NAMALWA (cell line): Measurements from ENCODE around the gene KHDC3L.
"Not testable (repeated sequence)": the region's sequence is repeated elsewhere in the genome, so short reads cannot be mapped to it uniquely, and the experiment has no call there.

Experiments
- DNase-seq: peaks from one replicate; pipeline ENCODE4 v3.0.0-alpha.2; 2015; ENCODE audit warnings: low spot score

KHDC3L gene

DNA sequence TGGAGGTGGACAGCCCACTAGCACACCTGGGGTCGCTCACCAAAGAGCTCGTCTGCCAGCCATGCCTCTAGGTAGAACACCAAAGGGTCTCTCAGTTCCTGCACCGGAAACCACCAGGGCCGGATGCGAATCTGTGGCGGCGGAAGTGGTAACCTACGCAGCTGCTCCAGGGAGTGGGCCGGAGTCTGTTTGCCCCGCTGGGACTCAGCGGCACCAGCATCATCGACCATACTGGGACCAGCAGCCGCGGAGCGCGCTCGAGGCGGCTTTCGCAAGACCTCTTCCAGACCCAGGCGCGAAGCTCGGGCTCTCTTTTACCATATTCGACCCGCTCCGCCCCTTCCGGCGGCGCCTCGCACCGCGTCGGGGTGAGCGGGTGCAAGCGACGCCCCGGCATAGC is 7.1 kb downstream of the KHDC3L start, which contains the start of gene OOEP:
OOEP (minus strand) TSS at position 335 of the 400 bp plus-strand sequence; CDS start at position 230, 105 bp downstream.
- DNase-seq = no peak

DNA sequence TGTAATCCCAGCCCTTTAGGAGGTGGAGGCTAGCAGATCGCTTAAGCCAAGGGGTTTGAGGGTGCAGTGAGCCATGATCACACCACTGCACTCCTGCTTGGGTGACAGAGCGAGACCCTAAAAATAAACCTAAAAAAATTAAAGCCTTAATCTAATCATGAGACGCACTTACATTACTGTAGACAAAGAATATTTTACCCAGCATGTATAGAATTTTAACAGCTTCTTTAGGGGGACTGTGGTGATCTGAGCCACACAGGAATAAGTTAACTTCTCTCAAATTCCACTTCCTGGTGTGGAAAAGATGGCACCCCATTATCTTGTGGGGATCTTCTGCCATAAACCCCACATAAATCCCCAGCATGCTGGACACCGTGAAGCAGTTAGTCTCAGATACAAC is 9.5 kb downstream of the KHDC3L start:
- no peak for DNase-seq

DNA sequence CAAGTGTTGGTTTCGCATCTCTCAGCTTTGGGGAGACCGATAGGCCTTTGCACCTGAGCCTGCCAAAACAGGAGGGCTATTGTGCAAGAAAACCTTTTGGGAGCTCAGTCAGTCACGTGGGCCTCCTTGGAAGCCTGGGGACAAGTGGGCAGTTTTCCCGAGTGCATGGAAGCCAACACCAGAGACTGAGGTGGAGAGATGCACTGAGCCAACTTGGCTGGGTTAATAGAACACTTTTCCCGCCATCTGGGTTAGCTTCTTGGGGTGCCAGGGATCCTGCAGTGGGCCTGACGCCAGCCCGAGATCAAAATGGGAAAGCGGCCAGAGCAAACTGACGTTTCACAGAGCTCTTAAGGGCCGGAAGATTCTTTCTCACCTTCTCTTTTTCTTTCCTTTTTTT is 10.1 kb downstream of the KHDC3L start:
- no peak for DNase-seq

DNA sequence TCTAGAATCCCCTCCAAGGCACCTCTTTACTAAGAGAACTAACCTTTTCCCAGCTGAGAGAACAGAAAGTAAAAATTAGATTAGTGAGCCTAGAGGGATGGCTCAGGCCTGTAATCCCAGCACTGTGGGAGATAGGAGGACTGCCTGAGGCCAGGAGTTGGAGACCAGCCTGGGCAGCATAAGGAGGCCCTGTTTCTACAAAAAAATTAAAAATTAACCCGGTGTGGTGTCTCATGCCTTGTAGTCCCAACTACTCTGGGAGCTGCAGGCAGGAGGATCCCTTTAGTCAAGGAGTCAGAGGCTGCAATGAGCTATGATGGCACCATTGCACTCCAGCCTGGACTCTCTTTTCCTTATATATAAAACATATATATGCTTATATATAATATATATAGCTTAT is 12.8 kb downstream of the KHDC3L start:
- no peak for DNase-seq

DNA sequence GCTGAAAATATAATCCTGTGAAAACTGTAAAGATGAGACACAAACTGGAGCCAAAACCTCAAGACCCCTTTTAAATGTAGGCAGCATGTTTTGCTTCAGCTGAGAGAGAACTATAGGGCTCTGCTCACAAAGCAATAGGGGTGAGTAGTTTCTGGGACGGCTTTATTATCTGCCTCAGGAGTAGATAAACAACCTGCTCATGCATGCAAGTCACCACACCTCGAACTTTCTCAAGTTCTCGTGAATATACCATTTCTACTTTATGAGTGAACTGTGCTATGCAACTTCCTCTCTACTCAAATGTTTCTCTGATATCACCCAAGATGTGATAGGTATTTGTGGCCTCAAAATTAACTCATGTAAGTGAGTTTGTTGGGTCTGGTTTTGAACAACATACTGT is 14.8 kb downstream of the KHDC3L start:
- DNase-seq = no peak

DNA sequence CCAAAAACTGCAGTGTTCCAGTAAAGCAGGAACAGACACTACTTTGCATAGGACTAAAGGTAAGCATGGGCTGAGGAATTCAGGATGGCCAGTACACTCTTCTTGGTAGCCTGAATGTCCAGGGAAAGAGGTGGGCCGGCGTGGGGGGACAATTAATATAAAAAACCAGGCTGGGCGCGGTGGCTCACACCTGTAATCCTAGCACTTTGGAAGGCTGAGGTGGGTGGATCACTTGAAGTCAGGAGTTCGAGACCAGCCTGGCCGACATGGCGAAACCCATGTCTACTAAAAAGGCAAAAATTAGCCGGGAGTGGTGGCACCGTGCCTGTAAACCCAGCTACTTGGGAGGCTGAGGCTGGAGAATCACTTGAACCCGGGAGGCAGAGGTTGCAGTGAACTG is 19.1 kb downstream of the KHDC3L start:
- DNase-seq = not testable (repeated sequence)

DNA sequence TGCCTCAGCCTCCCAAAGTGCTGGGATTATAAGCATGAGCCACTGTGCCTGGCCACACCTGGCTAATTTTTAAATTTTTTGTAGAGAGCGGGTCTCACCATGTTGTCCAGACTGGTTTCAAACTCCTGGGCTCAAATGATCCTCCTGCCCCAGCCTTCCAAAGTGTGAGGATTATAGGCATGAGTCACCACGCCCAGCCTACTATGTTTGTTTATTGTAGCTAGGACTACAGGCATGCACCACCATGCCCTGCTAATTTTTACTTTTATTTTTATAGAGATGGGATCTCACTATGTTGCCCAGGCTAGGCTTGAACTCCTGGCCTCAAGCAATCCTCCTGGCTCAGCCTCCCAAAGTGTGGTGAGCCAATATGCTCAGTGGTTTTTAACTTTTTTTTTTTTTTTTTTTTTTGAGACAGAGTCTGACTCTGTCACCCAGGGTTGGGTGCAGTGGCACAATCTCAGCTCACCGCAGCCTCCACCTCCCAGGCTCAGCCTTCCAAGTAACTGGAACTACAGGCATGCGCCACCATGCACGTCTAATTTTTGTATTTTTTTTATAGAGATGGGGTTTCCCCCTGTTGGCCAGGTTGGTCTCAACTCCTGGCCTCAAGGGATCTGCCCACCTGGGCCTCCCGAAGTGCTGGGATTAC is 20.1 kb downstream of the KHDC3L start:
- DNase-seq = no peak

DNA sequence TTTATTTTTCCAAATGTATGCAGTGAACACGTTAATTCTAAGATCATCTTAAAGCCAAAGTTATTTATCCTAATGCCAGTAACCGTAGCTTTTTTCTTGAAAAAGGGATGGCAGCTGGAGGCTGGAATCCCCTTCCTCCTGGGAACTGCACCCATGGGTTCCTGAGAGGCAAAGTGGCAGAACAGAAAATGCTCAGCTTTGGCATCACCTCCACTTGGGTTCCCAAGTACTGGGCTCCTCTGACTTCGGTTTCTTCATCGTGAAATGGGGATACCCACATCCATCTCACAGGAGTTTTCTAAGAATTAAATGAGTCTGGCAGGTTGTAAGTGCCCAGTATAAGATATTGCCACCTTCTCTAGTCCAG is 26.0 kb downstream of the KHDC3L start:
- no peak for DNase-seq

DNA sequence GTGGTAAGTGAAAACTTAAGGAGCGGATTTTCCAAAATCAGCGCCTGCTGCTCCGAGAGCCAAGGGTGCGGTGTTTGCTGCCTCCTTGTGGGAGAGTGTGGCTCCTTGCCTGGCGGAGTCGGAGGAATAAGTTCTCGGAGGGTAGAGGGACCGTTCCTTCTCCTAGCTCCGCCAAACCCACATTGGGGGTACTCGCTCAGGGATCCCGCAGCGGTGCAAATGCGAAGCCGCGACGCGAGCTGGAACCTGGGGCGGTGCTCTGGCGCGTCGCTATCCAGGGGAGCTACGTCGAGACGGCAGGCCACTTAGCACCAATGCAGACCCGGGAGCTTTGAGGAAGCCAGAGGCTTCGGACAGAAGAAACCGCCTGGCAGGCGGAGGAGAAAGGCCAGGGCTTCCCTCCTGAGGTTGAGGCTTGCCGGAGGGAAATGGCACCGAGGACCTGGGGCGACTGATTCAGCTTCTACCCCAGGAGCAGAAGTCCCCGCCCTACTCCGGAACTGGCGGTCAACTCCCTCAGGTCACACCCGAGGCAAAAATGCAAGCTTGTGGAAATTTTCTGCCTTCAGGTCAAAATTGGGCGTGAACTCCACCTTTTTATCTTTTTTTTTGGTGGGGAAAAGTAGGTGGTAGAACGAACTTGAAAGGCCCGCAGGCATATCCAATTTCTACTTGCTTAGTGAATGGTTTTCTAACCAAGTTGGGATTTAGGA is 26.5 kb downstream of the KHDC3L start:
- DNase-seq = no peak

DNA sequence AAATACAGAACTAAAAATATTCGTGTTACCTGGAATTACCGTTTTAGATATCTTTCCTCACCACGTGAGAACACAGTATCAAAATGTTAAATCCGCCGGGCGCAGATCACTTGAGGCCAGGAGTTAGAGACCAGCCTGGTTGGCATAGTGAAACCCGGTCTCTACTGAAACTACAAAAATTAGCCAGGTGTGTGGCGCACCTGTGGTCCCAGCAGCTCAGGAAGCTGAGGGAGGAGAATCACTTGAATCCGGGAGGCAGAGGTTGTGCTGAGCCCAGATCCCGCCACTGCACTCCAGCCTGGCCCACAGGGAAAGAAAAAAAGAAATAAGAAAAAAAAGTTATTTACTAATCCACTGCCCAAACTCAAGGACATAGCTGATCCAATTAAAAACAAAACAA is 27.4 kb downstream of the KHDC3L start:
- no peak for DNase-seq

DNA sequence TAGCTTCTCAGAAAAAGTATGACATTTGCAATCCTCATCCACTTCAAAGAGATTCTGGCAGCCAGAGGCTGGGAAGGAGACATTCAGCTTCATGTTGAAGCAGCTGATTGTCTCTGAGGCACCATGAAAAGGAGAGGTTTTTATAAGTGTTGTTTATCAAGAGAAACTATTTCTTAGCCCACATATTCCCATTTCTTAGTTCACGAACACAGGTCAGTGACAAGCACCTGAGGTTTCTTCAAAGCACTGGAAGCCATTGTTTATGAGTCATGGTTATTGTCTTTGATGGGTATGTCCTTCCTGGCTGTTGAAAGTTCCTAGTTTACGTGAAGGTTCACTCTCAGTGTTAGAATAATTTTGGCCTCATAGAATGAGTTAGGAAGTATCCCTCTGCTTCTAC is 29.2 kb downstream of the KHDC3L start:
- DNase-seq = no peak

DNA sequence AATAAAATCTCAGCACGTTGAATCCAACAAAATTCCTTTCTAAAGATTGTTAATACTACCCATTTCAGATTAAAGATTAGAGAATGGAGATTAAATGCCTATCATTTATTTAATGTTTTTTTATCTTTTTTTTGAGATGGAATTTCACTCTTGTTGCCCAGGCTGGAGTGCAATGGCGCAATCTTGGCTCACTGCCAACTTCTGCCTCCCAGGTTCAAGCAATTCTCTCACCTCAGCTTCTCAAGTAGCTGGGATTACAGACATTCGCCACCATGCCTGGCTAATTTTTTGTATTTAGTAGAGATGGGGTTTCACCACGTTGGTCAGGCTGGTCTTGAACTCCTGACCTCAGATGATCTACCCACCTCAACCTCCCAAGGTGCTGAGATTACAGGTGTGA is 29.7 kb downstream of the KHDC3L start:
- not testable (repeated sequence) for DNase-seq

DNA sequence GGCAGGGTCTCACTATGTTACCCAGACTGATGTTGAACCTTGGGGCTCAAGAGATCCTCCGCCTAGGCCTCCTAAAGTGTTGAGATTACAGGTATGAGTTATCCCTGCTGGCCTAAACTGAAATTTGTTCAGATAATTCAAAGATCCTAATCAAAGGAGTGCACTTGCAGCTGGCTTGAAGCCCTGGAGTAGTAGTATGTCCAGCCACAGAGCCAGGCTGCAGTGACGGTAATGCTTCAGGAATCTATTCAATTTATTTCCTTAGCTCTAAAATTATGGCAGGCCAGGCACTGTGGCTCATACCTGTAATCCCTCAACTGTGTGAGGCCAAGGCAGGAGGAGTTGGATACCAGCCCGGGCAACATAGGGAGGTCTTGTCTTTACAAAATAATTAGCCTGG is 30.8 kb downstream of the KHDC3L start:
- no peak for DNase-seq

DNA sequence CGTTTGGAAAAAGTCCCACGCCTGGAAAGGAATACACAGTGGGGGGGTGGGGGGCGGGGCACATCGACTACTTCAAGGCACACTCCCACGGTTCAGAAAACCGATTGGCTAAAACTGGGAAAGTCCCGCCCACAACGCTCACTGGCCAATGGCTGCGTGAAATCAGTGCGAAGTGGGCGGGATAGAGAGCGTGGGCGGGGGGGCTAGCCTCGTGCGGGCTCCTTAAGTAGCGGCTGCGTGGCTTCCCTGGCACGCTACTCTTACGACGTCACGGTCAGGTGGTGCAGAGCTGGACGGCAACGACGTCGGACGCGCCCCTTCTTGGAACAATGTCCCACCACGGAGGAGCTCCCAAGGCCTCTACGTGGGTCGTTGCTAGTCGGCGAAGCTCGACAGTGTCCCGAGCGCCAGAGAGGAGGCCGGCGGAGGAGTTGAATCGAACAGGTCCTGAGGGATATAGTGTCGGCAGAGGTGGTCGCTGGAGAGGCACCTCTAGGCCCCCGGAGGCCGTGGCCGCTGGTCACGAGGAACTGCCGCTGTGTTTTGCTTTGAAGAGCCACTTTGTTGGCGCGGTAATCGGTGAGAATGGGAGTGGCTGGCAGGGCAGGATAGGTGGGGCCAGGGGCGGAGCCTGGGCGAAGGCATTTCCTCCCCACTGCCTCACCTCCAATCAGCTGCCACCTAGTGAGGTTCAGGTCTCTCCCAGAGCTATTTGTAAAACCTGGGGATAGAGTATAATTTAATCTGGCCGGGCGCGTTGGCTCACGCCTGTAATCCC is 32.3 kb downstream of the KHDC3L start, which contains the start of gene DDX43:
DDX43 (plus strand) TSS at position 252 of the 778 bp plus-strand sequence; CDS start at position 330, 78 bp downstream.
- no peak for DNase-seq

DNA sequence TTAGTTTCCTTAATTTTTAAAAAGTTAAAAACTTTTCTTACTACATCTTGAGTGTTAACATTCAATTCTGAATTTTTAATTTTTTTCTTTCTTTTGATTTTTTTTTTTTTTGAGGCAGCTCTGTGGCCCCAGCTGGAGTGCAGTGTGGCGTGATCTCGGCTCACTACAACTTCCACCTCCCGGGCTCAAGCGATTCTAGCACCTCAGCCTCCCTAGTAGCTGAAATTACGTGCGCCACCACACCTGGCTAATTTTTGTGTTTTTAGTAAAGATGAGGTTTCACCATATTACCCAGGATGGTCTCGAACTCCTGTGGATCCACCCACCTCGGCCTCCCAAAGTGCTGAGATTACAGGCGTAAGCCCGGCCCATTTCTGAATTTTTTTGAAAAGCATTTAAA is 33.4 kb downstream of the KHDC3L start:
- DNase-seq = no peak

DNA sequence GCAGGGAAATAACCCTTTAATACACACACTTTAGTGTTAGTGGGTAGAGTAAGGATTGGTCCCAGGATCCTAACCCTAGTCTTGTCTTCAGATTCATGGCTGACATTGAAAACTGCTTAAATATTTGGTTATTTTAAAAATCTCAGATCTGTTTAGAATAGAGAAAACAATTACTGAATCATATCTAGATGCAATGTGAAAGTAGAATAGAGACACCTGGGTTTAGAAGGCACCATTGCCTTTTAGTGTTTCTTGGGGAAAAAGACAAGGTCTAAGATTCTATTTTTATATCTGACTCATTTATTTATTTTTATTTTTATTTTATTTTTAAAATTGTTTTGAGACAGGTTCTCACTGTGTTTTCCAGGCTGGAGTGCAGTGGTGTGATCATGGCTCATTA is 38.2 kb downstream of the KHDC3L start:
- DNase-seq = no peak

DNA sequence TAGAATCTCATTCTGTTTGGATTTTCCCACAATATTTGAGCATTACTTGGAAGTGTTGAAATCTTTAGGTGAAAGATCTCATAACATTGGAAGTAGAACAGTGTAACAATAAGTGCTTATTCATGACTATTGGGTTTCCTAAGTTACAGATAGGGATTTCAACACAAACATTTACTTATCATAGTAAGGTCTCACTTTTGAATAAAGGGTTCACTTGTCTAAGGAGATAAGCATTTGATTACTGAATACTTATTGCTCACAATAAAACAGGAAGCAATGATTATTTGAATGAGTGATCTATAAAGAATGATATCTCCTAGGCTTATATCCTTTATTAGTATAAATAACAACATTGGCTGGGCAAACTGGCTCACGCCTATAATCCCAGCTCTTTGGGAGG is 46.9 kb downstream of the KHDC3L start:
- no peak for DNase-seq

DNA sequence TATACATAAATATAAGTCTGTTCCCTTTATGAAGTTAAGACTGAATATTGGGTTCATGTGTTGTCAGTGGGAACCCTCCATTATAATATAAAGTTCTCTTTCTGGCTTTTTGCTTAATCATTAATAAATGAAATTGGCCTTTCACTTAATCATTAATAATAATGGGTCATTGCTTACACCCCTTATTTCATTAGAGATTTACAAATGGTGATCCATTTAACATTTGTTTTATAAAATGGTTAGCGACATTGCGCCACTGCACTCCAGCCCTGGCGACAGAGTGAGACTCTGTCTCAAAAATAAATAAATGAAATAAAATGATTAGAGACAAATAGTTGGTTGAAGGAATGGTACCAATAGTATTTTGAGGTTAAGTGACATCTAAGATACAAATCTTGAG is 50.6 kb downstream of the KHDC3L start:
- DNase-seq = no peak
